ENCODE data around the gene PISD. TPM values are rescaled to one million over a fixed set of nuclear protein-coding genes. Genes with fewer than 3 reads are reported as not detected.
"Not testable (repeated sequence)": the region's sequence is repeated elsewhere in the genome, so short reads cannot be mapped to it uniquely, and the experiment has no call there.

PISD gene
- total RNA-seq, 2 donors from 2014 or later, result 14.8 to 27.3 TPM

- H3K4me3 ChIP-seq, result no peak overlapping the region
- no peak for DNase-seq (ENCODE audit: low spot score)
- peaks cover 0 to 21% of the 10 kb centered on the region in 2 donors for H3K4me1 ChIP-seq
- TF ChIP-seq CTCF (IDR thresholded peaks at IDR 0.05), result no peak
- H3K36me3 ChIP-seq, result no peaks in the 10 kb centered on the region
- H3K9me3 ChIP-seq, result no peaks in the 10 kb centered on the region
- H3K27me3 ChIP-seq, result no peaks in the 10 kb centered on the region
- no peak overlapping the region for H3K27ac ChIP-seq
These were observed 16.7 kb upstream of the PISD start for GRCh38 chr22:31678748-31679147.

- Histone ChIP-seq H3K27ac (peak overlapping the region in 1 of 2 donors; percentile 32), H3K36me3 (no peaks in the 10 kb centered on the region), H3K27me3 (no peaks in the 10 kb centered on the region), H3K4me1 (peaks cover 0 to 21% of the 10 kb centered on the region in 2 donors), H3K4me3 (peak overlapping the region; percentile 35 to 51), H3K9me3 (no peaks in the 10 kb centered on the region)
- peak; percentile 95 for DNase-seq (ENCODE audit: low spot score)
- no peak for TF ChIP-seq CTCF (IDR thresholded peaks at IDR 0.05)
These were observed 14.7 kb upstream of the PISD start for GRCh38 chr22:31676700-31677099.

- not testable (repeated sequence) for H3K27me3 ChIP-seq; H3K27ac ChIP-seq; H3K9me3 ChIP-seq; H3K4me1 ChIP-seq; H3K36me3 ChIP-seq; DNase-seq (ENCODE audit: low spot score); H3K4me3 ChIP-seq
These were observed 12.2 kb upstream of the PISD start for GRCh38 chr22:31674219-31674618.

- H3K27me3 ChIP-seq; H3K9me3 ChIP-seq; H3K4me3 ChIP-seq; H3K27ac ChIP-seq; DNase-seq (ENCODE audit: low spot score); H3K4me1 ChIP-seq; H3K36me3 ChIP-seq: not testable (repeated sequence)
These were observed 6.8 kb upstream of the PISD start for GRCh38 chr22:31668849-31669248.

GRCh38 chr22:31662668-31663037 lies 638 bp upstream of the PISD start:
- no peak for TF ChIP-seq CTCF (IDR thresholded peaks at IDR 0.05)
- no peaks in the 10 kb centered on the region for H3K27me3 ChIP-seq
- no peaks in the 10 kb centered on the region for H3K36me3 ChIP-seq
- H3K27ac ChIP-seq, result peak overlapping the region; percentile 32 to 65
- no peak for DNase-seq (ENCODE audit: low spot score)
- peak overlapping the region; percentile 74 to 80 for H3K4me3 ChIP-seq
- H3K9me3 ChIP-seq, result no peaks in the 10 kb centered on the region
- H3K4me1 ChIP-seq, result peaks cover 0 to 20% of the 10 kb centered on the region in 2 donors

- peaks cover 0 to 20% of the 10 kb centered on the region in 2 donors for H3K4me1 ChIP-seq
- not testable (repeated sequence) for H3K36me3 ChIP-seq; H3K27me3 ChIP-seq; DNase-seq (ENCODE audit: low spot score); H3K9me3 ChIP-seq; H3K27ac ChIP-seq
- H3K4me3 ChIP-seq, result peak overlapping the region; percentile 74 to 80
These were observed 1.1 kb downstream of the PISD start for GRCh38 chr22:31660860-31661341.

- no peaks in the 10 kb centered on the region for H3K9me3 ChIP-seq
- H3K4me1 ChIP-seq, result peaks cover 0 to 20% of the 10 kb centered on the region in 2 donors
- no peak for DNase-seq (ENCODE audit: low spot score)
- no peaks in the 10 kb centered on the region for H3K36me3 ChIP-seq
- no peaks in the 10 kb centered on the region for H3K27me3 ChIP-seq
- no peak overlapping the region for H3K4me3 ChIP-seq
- no peak for TF ChIP-seq CTCF (IDR thresholded peaks at IDR 0.05)
- H3K27ac ChIP-seq, result no peak overlapping the region
These were observed 2.8 kb downstream of the PISD start for GRCh38 chr22:31659246-31659645.
